ENCODE results near the gene ZBTB7A. TPM values are rescaled to one million over a fixed set of nuclear protein-coding genes. Genes with fewer than 3 reads are reported as not detected.

The ZBTB7A gene
- total RNA-seq, 4 donors from 2014 or later, result 60.3 to 94.2 (median 77.4) TPM

DNA sequence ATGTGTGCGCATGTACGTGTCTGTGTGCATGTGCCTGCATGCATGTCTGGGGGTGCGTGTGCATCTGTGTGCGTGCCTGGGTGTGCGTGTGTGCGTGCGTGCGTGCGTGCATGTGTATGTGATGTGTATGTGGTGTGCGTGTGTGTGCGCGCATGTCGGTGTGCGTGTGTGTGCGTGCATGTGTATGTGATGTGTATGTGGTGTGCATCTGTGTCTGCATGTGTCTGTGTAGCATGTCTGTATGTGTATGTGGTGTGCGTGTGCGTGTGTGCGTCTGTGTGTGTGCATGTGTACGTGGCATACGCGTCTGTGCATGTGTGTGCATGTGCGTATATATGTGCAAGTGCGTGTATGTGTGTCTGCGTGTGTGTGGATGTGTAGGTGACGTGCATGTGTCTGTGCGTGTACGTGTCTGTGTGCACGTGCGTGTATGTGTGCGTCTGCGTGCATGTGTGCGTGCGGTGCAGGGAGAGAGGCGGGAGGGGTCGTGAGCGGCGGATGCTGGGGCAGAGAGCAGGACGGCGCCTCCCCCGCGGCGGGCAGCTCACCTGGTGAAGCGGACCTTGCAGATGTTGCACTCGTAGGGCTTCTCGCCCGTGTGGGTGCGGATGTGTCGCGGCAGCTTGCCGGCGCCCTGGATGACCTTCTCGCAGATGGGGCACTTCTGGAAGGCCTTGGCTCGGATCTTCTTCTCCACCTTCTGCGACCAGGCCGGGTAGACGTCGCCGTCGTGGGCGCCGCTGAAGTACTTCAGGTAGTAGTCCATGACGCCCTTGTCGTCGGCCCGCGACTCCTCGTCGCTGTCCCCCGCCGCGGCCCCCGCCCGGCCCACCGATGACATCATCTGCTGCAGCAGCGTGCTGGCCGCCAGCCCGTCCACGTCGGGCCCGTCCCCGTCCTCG lies 13.0 kb downstream of the ZBTB7A start:
- Histone ChIP-seq H3K4me1 (peaks cover 51% of the 10 kb centered on the region), H3K4me3 (peak overlapping the region; percentile 17), H3K36me3 (peaks cover 44% of the 10 kb centered on the region), H3K27ac (peak overlapping the region; percentile 81), H3K27me3 (no peaks in the 10 kb centered on the region), H3K9me3 (no peaks in the 10 kb centered on the region)
- peak; percentile 66 to 72 for DNase-seq (ENCODE audit: low spot score in 2 of 2)
- 87% methylated on average over 77 of the region's 82 CpGs for WGBS
- TF ChIP-seq, protein P1, sequence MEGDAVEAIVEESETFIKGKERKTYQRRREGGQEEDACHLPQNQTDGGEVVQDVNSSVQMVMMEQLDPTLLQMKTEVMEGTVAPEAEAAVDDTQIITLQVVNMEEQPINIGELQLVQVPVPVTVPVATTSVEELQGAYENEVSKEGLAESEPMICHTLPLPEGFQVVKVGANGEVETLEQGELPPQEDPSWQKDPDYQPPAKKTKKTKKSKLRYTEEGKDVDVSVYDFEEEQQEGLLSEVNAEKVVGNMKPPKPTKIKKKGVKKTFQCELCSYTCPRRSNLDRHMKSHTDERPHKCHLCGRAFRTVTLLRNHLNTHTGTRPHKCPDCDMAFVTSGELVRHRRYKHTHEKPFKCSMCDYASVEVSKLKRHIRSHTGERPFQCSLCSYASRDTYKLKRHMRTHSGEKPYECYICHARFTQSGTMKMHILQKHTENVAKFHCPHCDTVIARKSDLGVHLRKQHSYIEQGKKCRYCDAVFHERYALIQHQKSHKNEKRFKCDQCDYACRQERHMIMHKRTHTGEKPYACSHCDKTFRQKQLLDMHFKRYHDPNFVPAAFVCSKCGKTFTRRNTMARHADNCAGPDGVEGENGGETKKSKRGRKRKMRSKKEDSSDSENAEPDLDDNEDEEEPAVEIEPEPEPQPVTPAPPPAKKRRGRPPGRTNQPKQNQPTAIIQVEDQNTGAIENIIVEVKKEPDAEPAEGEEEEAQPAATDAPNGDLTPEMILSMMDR (IDR thresholded peaks at IDR 0.05), result no peak
- TF ChIP-seq POLR2A (IDR thresholded peaks at IDR 0.05), result no peak
- TF ChIP-seq POLR2AphosphoS5 (IDR thresholded peaks at IDR 0.05), result no peak
- TF ChIP-seq EP300 (IDR thresholded peaks at IDR 0.05), result no peak

DNA sequence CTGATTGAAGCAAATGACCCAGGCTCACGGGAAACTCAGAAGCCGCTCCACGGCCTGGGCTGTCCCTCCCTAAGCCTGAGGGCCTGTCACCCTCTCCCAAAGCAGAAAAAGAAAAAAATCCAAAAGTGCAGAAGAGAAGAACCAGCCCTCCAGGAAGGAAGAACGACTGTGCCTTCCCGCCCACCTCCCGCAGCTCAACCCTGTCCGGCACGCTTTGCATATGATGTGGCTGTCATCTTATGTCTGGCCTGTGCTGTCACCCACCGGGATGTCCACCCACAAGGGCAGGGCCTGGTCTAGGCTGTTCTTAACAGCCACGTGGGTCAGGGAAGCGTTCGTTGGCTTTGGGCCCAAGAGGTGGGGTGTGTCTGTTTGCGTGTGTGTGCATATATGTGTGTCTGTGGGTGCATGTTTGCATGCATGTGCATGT lies 13.7 kb downstream of the ZBTB7A start:
- DNase-seq (ENCODE audit: low spot score in 2 of 2), result peak; percentile 66 to 79
- Histone ChIP-seq H3K36me3 (peaks cover 51% of the 10 kb centered on the region), H3K27ac (peak overlapping the region; percentile 81), H3K9me3 (no peaks in the 10 kb centered on the region), H3K4me1 (peaks cover 47% of the 10 kb centered on the region), H3K4me3 (peak overlapping the region; percentile 17), H3K27me3 (no peaks in the 10 kb centered on the region)
- WGBS, result 16% methylated on average over 13 of the region's 13 CpGs
- TF ChIP-seq, protein P1 (IDR thresholded peaks at IDR 0.05), result no peak
- no peak for TF ChIP-seq POLR2A (IDR thresholded peaks at IDR 0.05)
- no peak for TF ChIP-seq POLR2AphosphoS5 (IDR thresholded peaks at IDR 0.05)
- TF ChIP-seq EP300 (IDR thresholded peaks at IDR 0.05), result no peak

DNA sequence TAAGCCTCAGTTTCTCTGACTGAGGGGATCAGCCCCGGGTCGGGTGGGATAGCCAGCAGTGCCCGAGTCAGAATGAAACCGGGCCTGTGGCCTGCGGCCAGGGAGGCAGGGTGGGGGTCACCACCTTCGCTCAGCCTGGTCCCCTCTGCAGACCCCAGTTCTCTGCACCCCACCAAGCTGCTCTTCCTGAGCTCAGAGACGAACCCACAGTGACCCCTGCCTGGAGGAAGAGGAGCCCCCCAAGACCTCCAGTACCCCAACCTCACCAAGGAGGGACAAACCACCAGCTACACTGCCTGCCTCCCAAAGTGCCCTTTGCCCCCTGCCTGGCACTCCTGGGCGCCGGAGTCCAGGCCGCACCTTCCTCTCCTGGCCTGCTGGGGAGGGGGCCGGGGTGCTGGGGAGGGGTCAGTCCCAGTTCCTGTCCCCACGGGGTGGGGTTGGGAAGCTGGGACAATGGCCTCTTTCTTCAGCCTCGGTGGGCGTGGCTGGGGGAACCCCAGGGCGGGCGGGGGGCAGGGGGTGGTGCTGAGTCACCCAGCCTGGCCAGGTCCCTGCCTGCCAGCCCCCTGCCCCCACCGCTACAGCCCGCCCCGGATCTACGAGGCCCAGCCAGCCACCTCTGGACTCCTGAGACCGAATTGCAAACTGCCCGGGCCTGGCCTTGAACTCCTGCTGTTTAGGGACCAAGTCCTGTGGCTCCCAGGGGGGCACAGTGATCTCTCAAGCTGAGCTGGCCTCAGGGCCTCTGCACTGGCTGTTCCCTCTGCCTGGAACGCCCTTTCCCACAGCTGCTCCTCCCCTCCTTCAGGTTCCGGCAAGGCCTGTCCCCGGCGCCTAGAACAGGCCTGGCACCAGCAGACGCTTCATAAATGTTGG lies 14.3 kb downstream of the ZBTB7A start:
- H3K4me3 ChIP-seq, result peak overlapping the region; percentile 17
- TF ChIP-seq, protein P1 (IDR thresholded peaks at IDR 0.05), result no peak
- peak in 1 of 3 donors; percentile 8 for TF ChIP-seq POLR2AphosphoS5 (IDR thresholded peaks at IDR 0.05)
- 49% methylated on average over 8 of the region's 27 CpGs for WGBS
- peaks cover 57% of the 10 kb centered on the region for H3K36me3 ChIP-seq
- no peaks in the 10 kb centered on the region for H3K27me3 ChIP-seq
- H3K9me3 ChIP-seq, result no peaks in the 10 kb centered on the region
- H3K27ac ChIP-seq, result peak overlapping the region; percentile 81
- peaks cover 40% of the 10 kb centered on the region for H3K4me1 ChIP-seq
- peak; percentile 77 to 86 for DNase-seq (ENCODE audit: low spot score in 2 of 2)

DNA sequence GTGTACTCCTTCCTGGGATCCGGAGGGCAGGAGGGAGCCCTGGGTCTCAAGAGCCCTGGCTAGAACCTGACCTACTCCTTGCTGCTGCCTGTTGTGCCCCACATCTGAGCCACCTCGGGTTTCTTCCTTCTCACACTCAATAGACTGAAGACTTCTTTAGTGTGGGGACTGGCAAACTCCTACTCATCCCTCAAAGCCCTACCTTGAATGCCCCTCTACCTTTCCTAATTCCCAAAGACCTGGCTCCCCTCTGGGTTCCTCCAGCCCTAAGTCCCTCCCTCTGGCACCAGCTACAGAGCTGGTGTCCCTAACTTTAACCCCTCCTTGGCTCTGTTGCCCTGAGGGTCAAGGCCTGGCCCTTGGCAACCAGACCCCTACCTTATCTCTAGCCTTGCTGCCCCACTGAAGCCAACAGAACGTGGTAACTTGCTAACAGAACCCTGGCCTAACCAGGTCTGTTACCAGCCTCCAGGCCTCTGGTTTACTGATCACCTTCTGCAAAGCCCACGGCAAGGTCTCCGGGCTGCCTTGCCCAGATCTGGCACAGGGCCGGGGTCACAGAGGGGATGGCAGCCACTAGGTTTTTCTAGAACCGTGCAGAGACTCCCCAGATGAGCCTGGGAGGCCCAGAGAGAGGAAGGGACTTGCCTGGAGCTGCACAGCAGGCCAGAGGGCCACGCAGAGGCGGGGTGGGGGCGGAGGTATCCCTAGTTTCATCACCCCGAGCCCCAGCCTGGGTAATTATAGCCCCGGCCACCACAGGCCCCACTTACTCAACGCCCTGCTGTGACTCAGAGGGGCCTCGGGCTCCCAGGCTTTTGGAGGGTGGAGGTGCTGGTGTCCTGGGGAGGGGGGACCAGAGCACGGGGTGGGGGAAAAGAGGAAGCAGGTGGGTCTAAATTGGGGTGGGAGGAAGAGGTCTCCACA lies 15.3 kb downstream of the ZBTB7A start:
- WGBS, result 46% methylated on average over 10 of the region's 15 CpGs
- Histone ChIP-seq H3K4me3 (peak overlapping the region; percentile 17), H3K9me3 (no peaks in the 10 kb centered on the region)

More for the DNA sequence above, 15.3 kb downstream of the ZBTB7A start:
- no peaks in the 10 kb centered on the region for H3K27me3 ChIP-seq
- H3K27ac ChIP-seq, result peak overlapping the region; percentile 81
- DNase-seq (ENCODE audit: low spot score in 2 of 2), result peak in 1 of 2 donors; percentile 79
- H3K36me3 ChIP-seq, result peaks cover 66% of the 10 kb centered on the region
- TF ChIP-seq POLR2AphosphoS5 (IDR thresholded peaks at IDR 0.05), result no peak
- no peak for TF ChIP-seq EP300 (IDR thresholded peaks at IDR 0.05)
- no peak for TF ChIP-seq POLR2A (IDR thresholded peaks at IDR 0.05)
- TF ChIP-seq, protein P1 (IDR thresholded peaks at IDR 0.05), result no peak
- peaks cover 37% of the 10 kb centered on the region for H3K4me1 ChIP-seq
